Activated effector memory CD4-positive, alpha-beta T cell treated with anti-CD3 and anti-CD28 coated beads, Interleukin-2, amount 50 U/mL, for 16 hours (primary cell): ENCODE measurements around the gene PCDH15.

Source experiments
- DNase-seq: peaks from one replicate; pipeline ENCODE4 v3.0.0-alpha.2; 2020

Gene PCDH15

GRCh38 chr10:54800741-54801421, at the start of gene PCDH15:
Gene PCDH15 (minus strand): TSS chr10:54801231. CDS start chr10:54664262, 136,969 bp downstream.
- no peak for DNase-seq

GRCh38 chr10:54843932-54844331, 42.9 kb upstream of the PCDH15 start:
- DNase-seq: no peak

GRCh38 chr10:54843085-54843646, 42.1 kb upstream of the PCDH15 start:
- DNase-seq: no peak

GRCh38 chr10:54837479-54837878, 36.4 kb upstream of the PCDH15 start:
- DNase-seq: no peak

- DNase-seq: no peak
These were observed 32.0 kb upstream of the PCDH15 start for GRCh38 chr10:54833029-54833428.

GRCh38 chr10:54826994-54827560, 26.0 kb upstream of the PCDH15 start:
- no peak for DNase-seq

GRCh38 chr10:54815583-54815982, 14.6 kb upstream of the PCDH15 start:
- DNase-seq: no peak

GRCh38 chr10:54808186-54808935, 7.3 kb upstream of the PCDH15 start:
- DNase-seq: no peak

- DNase-seq: no peak
These were observed 1.5 kb downstream of the PCDH15 start for GRCh38 chr10:54799506-54799905.

- DNase-seq: no peak
These were observed 3.3 kb downstream of the PCDH15 start for GRCh38 chr10:54797636-54798321.

GRCh38 chr10:54796881-54797280, 4.2 kb downstream of the PCDH15 start:
- no peak for DNase-seq

GRCh38 chr10:54776622-54777021, 24.4 kb downstream of the PCDH15 start:
- no peak for DNase-seq

GRCh38 chr10:54772468-54773122, 28.4 kb downstream of the PCDH15 start:
- DNase-seq: no peak

GRCh38 chr10:54769051-54769450, 32.0 kb downstream of the PCDH15 start:
- DNase-seq: no peak

GRCh38 chr10:54758791-54759190, 42.2 kb downstream of the PCDH15 start:
- DNase-seq: no peak

- DNase-seq: no peak
These were observed 51.4 kb downstream of the PCDH15 start for GRCh38 chr10:54749623-54750022.

- no peak for DNase-seq
These were observed 55.6 kb downstream of the PCDH15 start for GRCh38 chr10:54745436-54745835.

- no peak for DNase-seq
These were observed 58.6 kb downstream of the PCDH15 start for GRCh38 chr10:54742416-54742815.

GRCh38 chr10:54728511-54728910, 72.5 kb downstream of the PCDH15 start:
- no peak for DNase-seq

GRCh38 chr10:54722075-54722474, 79.0 kb downstream of the PCDH15 start:
- DNase-seq: no peak

- no peak for DNase-seq
These were observed 90.1 kb downstream of the PCDH15 start for GRCh38 chr10:54710918-54711317.

GRCh38 chr10:54708591-54708990, 92.4 kb downstream of the PCDH15 start:
- DNase-seq: no peak

GRCh38 chr10:54708021-54708420, 93.0 kb downstream of the PCDH15 start:
- no peak for DNase-seq
